ENCODE data around the gene PSME3IP1. TPM values are rescaled to one million over a fixed set of nuclear protein-coding genes. Genes with fewer than 3 reads are reported as not detected.

Gene PSME3IP1
- total and polyA plus RNA-seq, 9 of the 15 experiments (the other 6 are each of a cell fraction or from before 2014, with no cell fraction given): 63.8 to 187 (median 142) TPM

DNA sequence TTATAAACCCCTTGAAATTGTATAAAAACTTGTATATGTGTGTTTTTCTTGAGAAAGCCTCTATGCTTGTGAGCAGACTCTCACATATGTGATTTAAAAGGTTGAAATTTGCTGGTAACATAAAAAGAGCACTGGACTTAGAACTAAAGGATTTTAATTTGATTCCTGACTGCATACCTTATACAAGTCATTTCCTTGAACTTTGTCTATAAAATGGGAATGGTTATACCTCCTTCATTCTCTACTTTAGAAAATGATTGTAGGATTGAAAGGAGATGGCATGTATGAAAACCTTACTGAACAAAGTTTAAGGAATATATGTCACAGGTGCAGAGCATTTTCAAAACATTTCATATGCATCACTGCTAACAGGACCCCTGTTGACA, 48.9 kb upstream of the PSME3IP1 start:
- Histone ChIP-seq H3K27ac (ENCODE audit: extremely low read depth, low read depth, low read length) (no peak overlapping the region), H3K27me3 (ENCODE audit: control insufficient read depth in 2 of 2, insufficient read depth in 2 of 2, low read length in 2 of 2) (no peaks in the 10 kb centered on the region), H3K4me2 (ENCODE audit: insufficient read depth, low read length) (no peak overlapping the region), H3K9me1 (ENCODE audit: control insufficient read depth, insufficient read depth, low read length) (no peaks in the 10 kb centered on the region), H3K79me2 (ENCODE audit: control insufficient read depth, insufficient read depth, low read length) (no peaks in the 10 kb centered on the region), H4K20me1 (replicated peaks; ENCODE audit: control insufficient read depth, insufficient read depth, low read length) (no peaks in the 10 kb centered on the region), H2AFZ (ENCODE audit: low read depth, low read length) (no peak overlapping the region), H3K36me3 (ENCODE audit: control insufficient read depth, insufficient read depth, low read length) (peaks cover 85% of the 10 kb centered on the region), H3K4me1 (replicated peaks in 1 of 2; ENCODE audit: control insufficient read depth in 2 of 2, insufficient read depth in 2 of 2, low read length in 2 of 2) (peaks cover 0 to 9% of the 10 kb centered on the region in 2 experiments; a peak in 2 of 5 replicates), H3K9me3 (replicated peaks; ENCODE audit: control insufficient read depth, insufficient read depth, low read depth, low read length) (no peaks in the 10 kb centered on the region), H3K4me3 (no peak overlapping the region), H3K9ac (ENCODE audit: insufficient read depth in 1 of 2, low read depth in 2 of 2, low read length in 2 of 2) (no peak overlapping the region)
- BruUV-seq (replicated peaks): no TSS peak
- in situ Hi-C loops (cut with MboI) (no loop called here), intact Hi-C loops (cut with micrococcal nuclease) (no loop called here)
- ATAC-seq (no peak), DNase-seq (ENCODE audit: extremely low read depth in 1 of 4, low spot score in 3 of 4) (no peak), FAIRE-seq (no peak)
- ChIA-PET POLR2A (no interaction called here), CTCF (ENCODE audit: low intra/inter-chr PET ratio) (no interaction called here)
- TF ChIP-seq, protein P1, sequence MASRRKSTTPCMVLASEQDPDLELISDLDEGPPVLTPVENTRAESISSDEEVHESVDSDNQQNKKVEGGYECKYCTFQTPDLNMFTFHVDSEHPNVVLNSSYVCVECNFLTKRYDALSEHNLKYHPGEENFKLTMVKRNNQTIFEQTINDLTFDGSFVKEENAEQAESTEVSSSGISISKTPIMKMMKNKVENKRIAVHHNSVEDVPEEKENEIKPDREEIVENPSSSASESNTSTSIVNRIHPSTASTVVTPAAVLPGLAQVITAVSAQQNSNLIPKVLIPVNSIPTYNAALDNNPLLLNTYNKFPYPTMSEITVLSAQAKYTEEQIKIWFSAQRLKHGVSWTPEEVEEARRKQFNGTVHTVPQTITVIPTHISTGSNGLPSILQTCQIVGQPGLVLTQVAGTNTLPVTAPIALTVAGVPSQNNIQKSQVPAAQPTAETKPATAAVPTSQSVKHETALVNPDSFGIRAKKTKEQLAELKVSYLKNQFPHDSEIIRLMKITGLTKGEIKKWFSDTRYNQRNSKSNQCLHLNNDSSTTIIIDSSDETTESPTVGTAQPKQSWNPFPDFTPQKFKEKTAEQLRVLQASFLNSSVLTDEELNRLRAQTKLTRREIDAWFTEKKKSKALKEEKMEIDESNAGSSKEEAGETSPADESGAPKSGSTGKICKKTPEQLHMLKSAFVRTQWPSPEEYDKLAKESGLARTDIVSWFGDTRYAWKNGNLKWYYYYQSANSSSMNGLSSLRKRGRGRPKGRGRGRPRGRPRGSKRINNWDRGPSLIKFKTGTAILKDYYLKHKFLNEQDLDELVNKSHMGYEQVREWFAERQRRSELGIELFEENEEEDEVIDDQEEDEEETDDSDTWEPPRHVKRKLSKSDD (conservative IDR thresholded peaks at IDR 0.05; ENCODE audit: low read length): no peak
- TF ChIP-seq ZNF12 (CRISPR knock-in tag; IDR thresholded peaks at IDR 0.05) (no peak), CC2D1A (IDR thresholded peaks at IDR 0.05) (no peak), L3MBTL2 (IDR thresholded peaks at IDR 0.05) (no peak), SIRT6 (IDR thresholded peaks at IDR 0.05; ENCODE audit: low read depth, low read length) (no peak), MEIS2 (IDR thresholded peaks at IDR 0.05; ENCODE audit: partially characterized antibody) (no peak), STAG1 (CRISPR knock-in tag; IDR thresholded peaks at IDR 0.05; ENCODE audit: borderline replicate concordance) (no peak)
- TF ChIP-seq, protein P2, sequence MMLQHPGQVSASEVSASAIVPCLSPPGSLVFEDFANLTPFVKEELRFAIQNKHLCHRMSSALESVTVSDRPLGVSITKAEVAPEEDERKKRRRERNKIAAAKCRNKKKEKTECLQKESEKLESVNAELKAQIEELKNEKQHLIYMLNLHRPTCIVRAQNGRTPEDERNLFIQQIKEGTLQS (IDR thresholded peaks at IDR 0.05): no peak
- TF ChIP-seq, protein P2 (CRISPR knock-in tag; conservative IDR thresholded peaks at IDR 0.05): no peak
- TF ChIP-seq, protein P3, sequence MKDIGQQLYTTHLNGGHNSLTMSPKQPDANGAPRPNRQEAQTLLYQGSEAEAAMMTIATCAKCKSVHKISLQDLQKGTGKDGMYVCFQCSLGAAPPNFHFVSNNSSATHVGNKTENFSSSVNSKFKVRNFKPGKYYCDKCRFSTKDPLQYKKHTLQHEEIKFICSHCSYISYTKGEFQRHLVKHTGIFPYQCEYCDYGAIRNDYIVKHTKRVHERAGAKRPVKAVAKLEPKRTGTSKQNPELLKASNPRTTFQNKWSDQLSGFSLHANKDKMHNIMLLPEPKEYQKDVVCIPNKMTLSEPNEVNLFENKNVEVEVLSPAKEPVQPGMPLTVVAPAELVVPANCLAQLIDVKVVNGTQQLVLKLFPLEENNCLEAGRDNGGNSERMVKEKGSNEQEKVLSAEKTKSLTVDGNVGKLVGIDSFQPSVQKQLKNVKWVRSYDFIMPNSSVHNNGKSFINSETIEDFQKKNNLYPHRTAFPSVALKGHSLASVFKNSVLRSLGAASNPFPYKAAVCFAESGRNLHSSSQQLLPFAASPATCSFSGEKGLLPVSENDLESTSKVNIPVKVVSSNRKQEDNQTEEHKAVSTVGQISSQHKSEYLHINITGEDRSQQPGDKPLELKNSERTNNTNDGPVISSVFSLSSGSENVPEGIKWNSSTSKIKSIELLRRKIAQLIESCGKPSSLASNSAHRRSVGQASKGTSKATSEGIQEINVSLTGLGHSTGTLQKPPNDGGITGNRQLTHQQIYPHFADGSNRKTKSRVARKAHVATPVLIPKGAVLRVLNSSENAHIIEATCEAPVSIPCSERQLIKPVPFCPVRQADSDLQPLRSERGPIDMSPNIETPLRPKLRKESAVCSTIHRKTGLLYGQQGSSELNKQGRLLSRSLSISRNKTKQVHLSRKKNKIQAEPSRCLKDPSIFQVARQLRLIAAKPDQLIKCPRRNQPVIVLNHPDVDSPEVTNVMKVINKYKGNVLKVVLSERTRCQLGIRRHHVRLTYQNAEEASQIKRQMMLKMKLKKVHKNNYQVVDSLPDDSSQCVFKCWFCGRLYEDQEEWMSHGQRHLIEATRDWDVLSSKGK (CRISPR knock-in tag; IDR thresholded peaks at IDR 0.05): no peak
- TF ChIP-seq, protein P4, sequence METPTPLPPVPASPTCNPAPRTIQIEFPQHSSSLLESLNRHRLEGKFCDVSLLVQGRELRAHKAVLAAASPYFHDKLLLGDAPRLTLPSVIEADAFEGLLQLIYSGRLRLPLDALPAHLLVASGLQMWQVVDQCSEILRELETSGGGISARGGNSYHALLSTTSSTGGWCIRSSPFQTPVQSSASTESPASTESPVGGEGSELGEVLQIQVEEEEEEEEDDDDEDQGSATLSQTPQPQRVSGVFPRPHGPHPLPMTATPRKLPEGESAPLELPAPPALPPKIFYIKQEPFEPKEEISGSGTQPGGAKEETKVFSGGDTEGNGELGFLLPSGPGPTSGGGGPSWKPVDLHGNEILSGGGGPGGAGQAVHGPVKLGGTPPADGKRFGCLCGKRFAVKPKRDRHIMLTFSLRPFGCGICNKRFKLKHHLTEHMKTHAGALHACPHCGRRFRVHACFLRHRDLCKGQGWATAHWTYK (CRISPR knock-in tag; IDR thresholded peaks at IDR 0.05): no peak
- TF ChIP-seq, protein P5, sequence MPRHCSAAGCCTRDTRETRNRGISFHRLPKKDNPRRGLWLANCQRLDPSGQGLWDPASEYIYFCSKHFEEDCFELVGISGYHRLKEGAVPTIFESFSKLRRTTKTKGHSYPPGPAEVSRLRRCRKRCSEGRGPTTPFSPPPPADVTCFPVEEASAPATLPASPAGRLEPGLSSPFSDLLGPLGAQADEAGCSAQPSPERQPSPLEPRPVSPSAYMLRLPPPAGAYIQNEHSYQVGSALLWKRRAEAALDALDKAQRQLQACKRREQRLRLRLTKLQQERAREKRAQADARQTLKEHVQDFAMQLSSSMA (CRISPR knock-in tag; IDR thresholded peaks at IDR 0.05): no peak
- TF ChIP-seq, protein P6, sequence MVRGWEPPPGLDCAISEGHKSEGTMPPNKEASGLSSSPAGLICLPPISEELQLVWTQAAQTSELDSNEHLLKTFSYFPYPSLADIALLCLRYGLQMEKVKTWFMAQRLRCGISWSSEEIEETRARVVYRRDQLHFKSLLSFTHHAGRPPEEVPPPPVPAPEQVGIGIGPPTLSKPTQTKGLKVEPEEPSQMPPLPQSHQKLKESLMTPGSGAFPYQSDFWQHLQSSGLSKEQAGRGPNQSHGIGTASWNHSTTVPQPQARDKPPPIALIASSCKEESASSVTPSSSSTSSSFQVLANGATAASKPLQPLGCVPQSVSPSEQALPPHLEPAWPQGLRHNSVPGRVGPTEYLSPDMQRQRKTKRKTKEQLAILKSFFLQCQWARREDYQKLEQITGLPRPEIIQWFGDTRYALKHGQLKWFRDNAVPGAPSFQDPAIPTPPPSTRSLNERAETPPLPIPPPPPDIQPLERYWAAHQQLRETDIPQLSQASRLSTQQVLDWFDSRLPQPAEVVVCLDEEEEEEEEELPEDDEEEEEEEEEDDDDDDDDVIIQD (CRISPR knock-in tag; IDR thresholded peaks at IDR 0.05): no peak

Measured in K562 (cell line).